ENCODE results near the gene SSBP1.
"Not testable (repeated sequence)": the region's sequence is repeated elsewhere in the genome, so short reads cannot be mapped to it uniquely, and the experiment has no call there.

The SSBP1 gene

GRCh38 chr7:141737836-141738591, at the start of gene SSBP1:
SSBP1 (plus strand) TSS chr7:141738358; CDS start chr7:141739167, 809 bp downstream.
- peak; percentile 85 for DNase-seq

GRCh38 chr7:141689072-141689825, 48.9 kb upstream of the SSBP1 start:
- not testable (repeated sequence) for DNase-seq

GRCh38 chr7:141691540-141691939, 46.6 kb upstream of the SSBP1 start:
- no peak for DNase-seq

GRCh38 chr7:141691961-141692360, 46.2 kb upstream of the SSBP1 start:
- DNase-seq = no peak

GRCh38 chr7:141693082-141693481, 45.1 kb upstream of the SSBP1 start:
- DNase-seq = no peak

DNA sequence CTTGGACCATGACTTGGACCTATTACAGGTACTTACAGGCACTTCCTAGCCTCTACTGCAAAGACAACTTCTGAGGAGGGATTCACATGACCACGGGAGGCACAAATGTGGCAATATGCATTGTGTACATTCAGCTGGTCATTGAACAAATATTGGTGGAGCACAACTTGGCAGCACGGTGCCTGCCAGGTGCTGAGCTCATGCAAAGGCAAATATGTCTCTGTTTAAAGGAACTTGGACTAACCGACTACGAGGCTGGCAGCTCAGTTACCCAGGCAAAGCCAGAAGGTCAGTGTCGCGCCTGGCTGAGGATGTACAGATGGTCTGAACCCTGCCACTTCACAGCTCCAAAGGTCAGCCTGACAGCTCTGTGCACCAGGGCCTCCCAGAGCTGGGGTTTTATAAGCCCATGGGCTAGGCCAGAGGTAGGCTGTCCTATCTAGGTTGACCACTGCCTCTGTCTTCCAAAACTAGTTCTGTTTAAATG, 42.3 kb upstream of the SSBP1 start:
- DNase-seq = no peak

- no peak for DNase-seq
Observed at GRCh38 chr7:141696348-141696747, 41.8 kb upstream of the SSBP1 start.

DNA sequence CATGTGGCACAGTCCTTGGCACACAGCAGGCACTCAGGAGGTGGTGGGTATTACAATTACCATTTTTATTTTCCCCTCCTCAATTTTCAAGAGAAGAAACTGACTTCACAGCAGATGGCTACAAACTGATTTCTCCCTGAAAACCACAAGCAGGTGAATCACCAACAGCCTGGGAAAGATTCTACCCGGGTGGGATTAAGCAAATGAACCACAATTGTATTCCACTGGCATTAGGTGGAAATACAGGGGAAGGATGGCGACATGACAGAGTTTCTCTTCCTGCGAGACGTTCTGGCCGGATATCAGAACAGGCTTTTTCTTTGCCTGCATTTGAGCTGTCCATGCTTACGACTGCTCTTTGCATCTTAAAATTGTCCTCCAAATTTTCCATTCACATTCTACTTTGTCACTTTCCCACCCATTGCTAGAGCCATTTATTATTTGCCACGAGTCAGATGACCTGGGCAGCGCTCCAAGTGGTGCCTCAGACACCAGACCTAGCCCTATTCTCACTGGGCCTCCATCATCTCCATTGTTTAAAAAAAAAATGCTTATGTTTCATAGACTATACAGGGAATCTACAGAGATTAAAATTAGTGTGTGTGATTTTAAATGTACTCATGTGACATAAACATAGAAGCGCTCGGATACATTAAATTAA, 40.8 kb upstream of the SSBP1 start:
- no peak for DNase-seq

DNA sequence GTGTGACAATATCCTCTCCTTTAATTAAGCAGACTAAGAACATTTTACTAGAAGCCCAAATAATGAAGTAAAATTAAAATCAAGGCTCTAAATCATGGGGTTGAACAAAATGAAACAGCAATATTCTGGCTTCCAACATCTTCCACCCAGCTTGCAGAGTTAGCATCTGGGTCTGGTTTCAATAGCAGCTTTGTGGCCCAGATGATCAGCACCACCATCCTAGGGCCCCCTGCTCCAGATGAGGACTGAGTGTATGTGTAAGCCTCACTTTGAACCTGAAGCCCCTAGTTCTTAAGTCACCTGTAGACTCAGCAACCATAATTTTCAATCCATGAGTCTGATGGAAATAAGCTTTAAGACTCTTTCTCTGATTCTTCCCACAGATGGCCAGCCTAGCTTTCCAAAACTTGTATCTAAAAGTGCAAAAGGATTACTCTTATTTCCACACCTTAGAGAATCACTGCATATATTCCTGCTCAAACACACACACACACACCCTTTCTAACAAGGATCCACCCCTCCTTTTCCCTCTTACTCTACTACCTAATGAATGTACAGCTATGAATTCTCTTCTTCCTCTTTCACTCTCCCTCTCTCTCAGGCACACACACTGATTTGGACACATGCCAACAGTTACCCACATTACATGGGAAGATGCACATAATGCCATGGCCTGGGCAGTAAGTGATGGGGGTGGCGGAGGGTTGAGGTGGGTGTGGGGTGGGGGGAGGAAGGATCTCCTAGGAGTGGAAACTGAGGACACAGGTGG, 39.7 kb upstream of the SSBP1 start:
- no peak for DNase-seq

DNA sequence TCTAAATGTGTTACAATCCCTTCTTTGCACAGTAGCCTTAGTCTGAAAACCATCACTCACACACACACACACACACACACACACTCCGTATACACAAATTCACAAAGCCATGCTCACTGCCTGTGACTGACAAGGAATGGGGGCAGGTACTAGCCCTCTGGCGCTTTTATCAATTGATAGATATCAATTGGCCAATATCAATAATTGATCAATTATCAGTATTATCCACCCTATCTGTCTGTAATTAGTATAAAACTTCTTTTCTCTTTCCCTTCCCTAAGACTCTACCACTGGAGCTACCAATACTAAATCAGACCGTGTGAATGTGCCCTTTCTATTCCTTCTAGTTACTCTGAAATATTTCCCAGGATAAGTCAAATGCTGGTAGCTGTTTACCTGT, 38.3 kb upstream of the SSBP1 start:
- DNase-seq = no peak

DNA sequence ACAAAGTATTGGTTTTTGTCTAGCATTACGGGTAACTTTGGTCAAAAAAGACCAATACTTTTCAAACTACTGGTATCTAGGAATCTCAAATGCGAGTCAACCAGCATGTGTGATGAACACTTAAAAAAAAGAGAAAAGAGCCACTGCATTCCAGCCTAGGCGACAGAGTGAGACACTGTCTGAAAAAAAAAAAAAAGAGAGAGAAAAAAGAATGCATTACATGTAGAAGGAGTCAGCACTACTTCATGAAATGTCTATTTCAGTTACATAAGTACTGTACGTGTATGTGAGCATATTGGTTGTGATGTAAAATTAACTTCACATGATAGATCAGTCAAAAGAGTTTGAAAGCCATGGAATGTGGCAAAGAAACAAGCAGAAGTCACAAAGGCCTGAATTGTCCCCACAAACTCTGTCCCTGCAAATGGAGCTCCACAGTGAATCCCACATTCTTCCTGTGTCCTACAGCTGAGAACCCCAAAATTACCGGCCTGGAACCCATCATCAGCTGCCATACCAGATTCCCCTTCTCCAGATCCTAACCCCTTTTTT, 37.8 kb upstream of the SSBP1 start:
- DNase-seq = no peak

DNA sequence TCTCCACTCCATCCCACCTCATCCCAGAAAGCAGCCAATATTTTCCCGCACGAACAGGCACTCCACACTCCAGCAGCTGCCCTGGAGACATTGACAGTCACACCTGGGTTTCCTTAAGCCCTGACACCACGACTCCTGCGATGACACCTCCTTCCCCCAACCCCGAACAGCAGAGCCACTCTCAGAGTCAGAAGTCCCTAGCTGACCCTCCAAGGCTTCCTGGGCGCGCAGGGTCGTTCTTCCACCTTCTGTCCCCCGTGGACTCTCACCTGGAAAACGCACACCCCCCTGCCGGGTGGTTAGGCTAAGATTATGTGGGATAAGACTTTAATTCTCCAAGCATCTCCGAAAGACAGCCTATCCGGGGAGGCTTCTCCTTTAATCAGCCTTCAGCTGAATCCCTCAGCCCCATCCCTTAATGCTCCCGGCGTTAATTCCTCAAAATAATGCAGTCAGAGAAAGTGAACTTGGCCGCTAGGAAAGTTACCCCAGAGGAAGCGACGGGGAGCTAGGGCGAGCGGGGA, 37.2 kb upstream of the SSBP1 start:
- DNase-seq = peak; percentile 0

DNA sequence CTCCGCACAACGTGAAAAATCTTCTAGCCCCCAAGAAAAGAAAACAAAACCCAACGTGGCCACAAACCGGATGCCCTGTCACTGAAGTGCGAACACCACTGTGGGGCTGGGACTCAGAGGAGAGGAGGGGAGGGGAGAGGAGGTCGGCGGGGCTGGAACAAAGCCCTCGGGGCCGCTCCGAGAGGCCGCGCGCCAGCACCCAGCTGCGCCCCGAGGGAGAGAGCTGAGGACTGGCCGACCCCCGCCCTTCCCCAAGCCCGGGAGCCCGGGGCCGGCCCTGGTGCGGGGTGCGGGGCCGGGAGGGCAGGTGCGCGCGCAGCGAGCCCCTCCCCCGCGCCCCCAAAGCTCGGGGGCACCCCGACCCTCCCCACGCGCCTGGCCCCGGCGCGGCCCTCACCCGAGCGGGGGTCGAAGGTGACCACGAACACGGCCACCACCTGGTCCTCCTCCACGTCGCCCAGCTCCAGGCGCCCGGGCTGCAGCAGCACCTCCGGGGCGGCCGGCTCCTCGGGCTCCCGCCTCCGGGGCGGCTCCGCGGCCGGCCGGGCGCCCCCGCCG, 36.6 kb upstream of the SSBP1 start:
- peak; percentile 52 for DNase-seq

DNA sequence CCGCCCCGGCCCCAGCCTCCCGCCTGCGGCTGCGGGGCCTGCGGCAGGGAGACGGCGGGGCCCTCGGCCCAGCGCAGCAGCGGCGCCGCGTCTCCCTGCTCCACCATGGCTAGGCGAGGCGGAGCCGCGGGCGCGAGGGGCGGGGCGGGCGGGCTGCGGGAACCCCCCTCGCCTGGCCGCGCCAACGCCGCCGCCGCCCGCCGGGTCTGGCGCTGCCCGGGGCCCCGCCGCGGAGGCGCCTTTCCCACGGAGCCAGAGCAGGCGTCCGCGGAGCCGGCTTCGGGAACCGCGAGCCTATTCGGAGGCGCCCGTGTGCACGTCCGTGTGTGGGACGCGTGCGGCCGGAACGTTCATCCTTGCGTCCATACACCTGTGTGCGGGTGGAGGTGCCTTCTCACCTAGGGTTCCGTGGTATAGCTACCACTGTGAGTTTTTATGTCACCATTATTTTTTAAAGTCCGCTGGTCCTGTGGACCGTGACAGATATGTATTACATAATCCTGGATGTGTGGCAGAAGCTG, 36.1 kb upstream of the SSBP1 start, which contains the start of gene DENND11:
DENND11 (minus strand) TSS at position 120 of the 521 bp plus-strand sequence; CDS start at position 107, 13 bp downstream.
- DNase-seq = peak; percentile 26

GRCh38 chr7:141702892-141703291, 35.3 kb upstream of the SSBP1 start:
- DNase-seq = no peak

DNA sequence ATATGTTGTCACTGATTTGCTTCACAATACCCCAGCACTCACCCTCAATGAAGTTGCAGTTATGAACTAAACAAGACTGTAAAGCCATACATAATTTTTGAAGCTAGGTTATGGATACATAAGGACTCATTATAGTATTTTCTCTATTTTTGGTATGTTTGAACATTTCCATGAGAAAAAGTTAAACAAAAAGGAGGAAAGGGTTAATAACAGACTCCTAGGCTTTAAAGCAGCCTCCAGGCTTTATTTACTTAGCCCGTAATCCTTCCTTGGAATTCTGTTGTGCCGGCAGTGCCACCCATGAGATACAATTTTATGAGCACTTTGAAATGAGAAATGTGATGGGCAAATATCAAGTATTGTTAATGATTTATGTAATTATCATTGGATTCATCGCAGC, 34.0 kb upstream of the SSBP1 start:
- DNase-seq = no peak

DNA sequence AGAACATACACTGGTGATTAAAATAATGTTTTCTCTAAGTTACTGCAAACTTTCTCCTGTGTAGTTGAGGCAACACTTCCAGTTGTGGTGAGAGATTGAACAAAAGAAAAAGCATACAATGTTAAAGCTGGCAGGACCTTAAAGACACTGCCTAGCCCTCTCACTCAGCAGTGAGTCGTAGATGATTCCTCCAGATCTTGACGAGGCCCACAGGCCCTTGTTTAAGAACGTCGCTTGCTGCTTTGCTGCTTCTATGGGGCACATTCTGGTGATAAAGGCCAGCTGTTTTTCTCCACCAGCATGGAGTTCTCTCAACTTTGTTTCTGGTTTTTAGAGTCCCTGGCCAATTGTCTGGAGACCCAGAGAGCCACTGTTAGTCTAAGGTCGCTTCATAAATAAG, 33.4 kb upstream of the SSBP1 start:
- DNase-seq = no peak

DNA sequence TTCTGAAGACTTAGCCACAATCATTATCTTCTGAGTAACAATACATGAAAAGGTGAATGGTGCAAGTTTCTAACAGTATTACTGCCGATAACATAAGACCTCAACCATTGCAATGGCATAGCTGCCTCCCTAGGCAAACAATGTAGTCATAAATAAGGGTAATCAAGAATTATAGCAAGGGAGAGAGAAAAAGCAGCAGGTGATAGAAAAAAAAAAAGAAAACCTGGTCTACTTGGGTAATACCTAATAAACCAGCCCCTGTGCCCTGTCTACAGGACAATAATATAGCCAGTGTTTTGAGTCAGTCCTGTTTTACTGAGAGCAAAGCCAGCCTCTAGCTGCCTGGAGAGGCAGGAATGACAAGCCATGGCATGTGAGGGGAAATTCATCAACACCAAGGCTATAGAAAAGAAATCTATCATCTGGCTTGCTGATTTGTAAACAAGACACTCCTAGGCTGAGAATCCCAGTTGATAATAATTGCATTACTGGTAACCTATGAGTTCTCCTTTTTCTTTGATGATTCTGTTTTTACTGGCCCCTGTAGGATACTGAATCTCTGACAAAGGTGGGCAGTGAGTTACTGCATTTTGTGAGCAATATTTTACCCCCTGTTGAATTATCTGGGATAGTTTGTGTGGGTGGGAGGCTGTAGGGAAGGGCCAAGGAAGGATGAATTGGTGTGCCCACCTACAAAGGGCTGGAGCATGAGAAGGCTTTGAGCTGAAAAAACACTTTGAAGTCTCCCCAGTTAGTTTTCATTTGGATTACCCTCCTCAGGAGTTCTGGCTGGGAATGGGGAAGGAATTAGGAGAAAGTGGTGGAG, 31.7 kb upstream of the SSBP1 start:
- no peak for DNase-seq

DNA sequence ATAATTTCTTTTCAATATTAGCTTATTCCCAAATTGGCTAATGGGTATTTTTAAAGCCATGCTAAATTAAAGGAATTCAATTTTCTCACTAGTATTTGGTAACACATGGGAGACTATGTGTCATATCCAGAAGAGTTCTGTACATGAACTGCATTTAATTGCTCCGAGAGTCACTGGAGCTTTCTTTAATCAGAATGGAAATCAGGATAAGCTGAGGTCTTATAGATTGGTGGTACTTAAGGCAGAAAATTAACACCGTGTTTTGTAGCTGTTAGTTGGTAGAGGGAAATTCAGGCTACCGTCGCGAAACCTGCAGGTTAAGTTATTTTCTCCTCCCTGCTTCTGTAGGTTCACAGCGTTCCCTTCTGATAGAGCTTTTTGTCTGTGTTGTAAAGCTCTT, 29.8 kb upstream of the SSBP1 start, which contains the start of gene WEE2:
WEE2 (plus strand) TSS at position 3 of the 400 bp plus-strand sequence. CDS start 406 bp downstream, outside the sequence.
- no peak for DNase-seq

DNA sequence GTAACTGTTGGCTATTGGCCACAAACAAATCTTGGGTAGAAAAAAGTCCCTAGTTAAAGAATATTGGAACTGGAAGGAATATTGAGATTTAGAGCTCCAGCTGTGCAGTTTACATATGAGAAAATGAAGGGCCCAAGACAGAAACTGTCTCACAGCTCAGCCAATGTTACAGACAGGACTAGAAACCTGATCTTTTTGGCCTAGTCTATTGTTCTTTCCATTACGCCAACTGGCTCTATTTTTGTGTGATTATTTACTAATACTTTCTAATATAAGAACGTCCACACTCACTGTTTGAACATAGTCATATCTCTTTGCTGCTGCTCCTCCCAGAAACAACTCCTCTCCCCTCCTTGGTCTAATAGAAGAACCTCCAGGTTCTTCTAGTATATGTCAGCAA, 28.8 kb upstream of the SSBP1 start:
- DNase-seq = no peak

All from activated T-cell treated with anti-CD3 and anti-CD28 coated beads for 4 hours (primary cell).